COLO668 (cell line): Measurements from ENCODE around the gene APBA1.
A peak's percentile ranks its signal among the peaks of the same experiment; 100 is the strongest.

Experiments used
- DNase-seq: peaks from one replicate; lab custom pipeline; 2025; ENCODE audit not compliant: unreplicated experiment; lab: John Stamatoyannopoulos, UW

The APBA1 gene

GRCh38 chr9:69671879-69672595 is at the start of gene APBA1:
TSS of gene APBA1 (minus strand) at chr9:69672371.
- peak; percentile 82 for DNase-seq

GRCh38 chr9:69719983-69720382 is 47.8 kb upstream of the APBA1 start:
- DNase-seq: no peak

- no peak for DNase-seq
Measured at GRCh38 chr9:69719367-69719766, 47.2 kb upstream of the APBA1 start.

DNA sequence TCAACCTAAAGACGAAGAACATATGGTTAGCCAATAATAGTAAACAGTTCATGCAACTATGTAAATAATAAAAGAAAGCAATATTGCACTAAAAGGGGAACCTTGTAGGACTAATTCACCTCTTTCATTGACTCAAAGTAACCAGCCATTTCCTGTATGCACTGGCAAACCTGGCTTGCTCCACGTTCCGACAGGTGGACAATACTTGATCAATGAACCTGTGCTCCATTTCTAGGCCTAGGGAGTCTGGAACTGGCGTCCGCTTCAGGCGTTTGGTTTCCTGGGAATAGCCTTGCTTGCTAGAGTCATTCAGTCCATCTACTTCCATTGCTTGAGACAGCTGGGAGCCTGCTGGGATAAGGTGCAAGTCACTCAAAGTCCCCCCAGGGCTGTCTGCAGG is 46.0 kb upstream of the APBA1 start:
- no peak for DNase-seq

- no peak for DNase-seq
Measured at GRCh38 chr9:69715825-69716224, 43.7 kb upstream of the APBA1 start.

- no peak for DNase-seq
Measured at GRCh38 chr9:69715096-69715495, 42.9 kb upstream of the APBA1 start.

GRCh38 chr9:69697475-69697874 is 25.3 kb upstream of the APBA1 start:
- peak; percentile 22 for DNase-seq

GRCh38 chr9:69696802-69697201 is 24.6 kb upstream of the APBA1 start:
- DNase-seq: no peak

DNA sequence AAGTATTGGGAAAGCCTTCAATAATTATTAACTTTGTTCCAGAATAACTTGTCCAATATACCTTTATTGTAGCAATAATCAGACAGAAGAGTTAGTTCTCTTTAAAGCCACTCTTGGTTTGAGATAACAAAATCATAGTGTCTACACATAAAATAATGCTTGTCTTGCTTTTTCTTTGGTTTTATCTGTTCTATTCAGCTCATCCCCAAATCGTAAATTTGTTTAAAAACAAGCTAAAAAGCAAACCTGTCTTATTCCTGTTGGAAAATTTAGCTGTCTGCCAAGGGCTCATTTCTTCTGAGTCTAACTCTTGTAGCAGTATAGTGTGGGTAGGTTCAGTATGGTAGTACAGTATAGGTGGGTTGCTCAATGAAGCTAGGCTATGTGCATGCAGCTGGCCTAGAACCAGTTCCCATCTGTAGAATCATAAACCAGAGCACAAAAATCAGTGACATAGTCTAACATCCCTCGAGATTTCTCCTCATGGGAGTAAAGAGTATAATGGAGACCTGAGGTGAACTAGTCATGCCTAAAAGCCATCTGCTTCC is 17.9 kb upstream of the APBA1 start:
- no peak for DNase-seq

DNA sequence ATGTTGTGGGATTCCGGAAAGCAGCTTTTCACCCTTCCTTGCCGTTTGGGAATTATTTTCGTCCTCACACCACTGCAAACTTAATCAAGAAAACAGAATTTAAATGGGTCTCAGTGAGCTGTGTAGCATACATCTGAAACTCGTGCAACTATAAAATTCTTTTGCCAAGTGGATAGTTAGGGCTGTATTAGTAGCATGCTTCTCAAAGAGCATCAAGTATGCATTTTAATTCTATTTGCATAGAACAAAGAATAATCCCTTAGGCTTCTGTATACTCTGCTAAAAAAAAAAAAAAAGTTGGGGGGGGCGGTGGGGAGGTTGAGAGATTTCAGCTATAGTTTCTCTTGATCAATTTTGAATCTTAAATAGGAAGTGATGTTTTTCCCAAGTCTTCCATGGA is 11.8 kb upstream of the APBA1 start:
- DNase-seq: no peak

- no peak for DNase-seq
Measured at GRCh38 chr9:69678843-69679538, 6.8 kb upstream of the APBA1 start.

GRCh38 chr9:69677931-69678330 is 5.8 kb upstream of the APBA1 start:
- DNase-seq: no peak

GRCh38 chr9:69675563-69675962 is 3.4 kb upstream of the APBA1 start:
- no peak for DNase-seq

- DNase-seq: no peak
Measured at GRCh38 chr9:69674716-69675438, 2.7 kb upstream of the APBA1 start.

- DNase-seq: no peak
Measured at GRCh38 chr9:69674112-69674685, 2.0 kb upstream of the APBA1 start.

GRCh38 chr9:69673311-69673640 is 1.1 kb upstream of the APBA1 start:
- DNase-seq: no peak

- peak; percentile 86 for DNase-seq
Measured at GRCh38 chr9:69672596-69673310, 582 bp upstream of the APBA1 start.

- no peak for DNase-seq
Measured at GRCh38 chr9:69671311-69671878, 776 bp downstream of the APBA1 start.

DNA sequence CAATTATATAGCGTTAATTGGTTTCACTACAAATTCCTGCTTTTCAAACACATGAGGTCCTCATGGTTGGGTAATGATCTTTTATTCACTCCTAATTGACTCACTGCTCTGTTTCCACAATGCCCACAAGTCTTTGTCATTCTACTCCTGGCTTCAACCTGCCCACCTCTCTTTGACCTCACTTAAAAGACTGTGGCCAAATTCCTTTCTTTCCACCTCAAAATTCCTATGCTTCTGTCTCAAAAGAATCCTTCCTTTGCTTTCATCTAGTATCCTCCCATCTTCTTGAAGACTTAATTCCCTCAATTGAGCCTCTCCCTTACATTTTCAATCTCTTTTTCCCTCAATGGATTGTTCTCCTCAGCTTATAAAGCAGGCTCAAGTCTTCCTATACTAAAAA is 4.9 kb downstream of the APBA1 start:
- no peak for DNase-seq

GRCh38 chr9:69660304-69660703 is 11.9 kb downstream of the APBA1 start:
- DNase-seq: no peak
